Fibroblast of skin of left biceps (primary cell): ENCODE data around the gene FAM3D.
"Not testable (repeated sequence)": the region's sequence is repeated elsewhere in the genome, so short reads cannot be mapped to it uniquely, and the experiment has no call there.

Experiments
- DNase-seq, 2 experiments: peaks; one replicate each; pipeline ENCODE4 v3.0.0-alpha.2; 2013; ENCODE audit warnings: low read depth in 2 of 2

Gene FAM3D, protein sequence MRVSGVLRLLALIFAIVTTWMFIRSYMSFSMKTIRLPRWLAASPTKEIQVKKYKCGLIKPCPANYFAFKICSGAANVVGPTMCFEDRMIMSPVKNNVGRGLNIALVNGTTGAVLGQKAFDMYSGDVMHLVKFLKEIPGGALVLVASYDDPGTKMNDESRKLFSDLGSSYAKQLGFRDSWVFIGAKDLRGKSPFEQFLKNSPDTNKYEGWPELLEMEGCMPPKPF

DNA sequence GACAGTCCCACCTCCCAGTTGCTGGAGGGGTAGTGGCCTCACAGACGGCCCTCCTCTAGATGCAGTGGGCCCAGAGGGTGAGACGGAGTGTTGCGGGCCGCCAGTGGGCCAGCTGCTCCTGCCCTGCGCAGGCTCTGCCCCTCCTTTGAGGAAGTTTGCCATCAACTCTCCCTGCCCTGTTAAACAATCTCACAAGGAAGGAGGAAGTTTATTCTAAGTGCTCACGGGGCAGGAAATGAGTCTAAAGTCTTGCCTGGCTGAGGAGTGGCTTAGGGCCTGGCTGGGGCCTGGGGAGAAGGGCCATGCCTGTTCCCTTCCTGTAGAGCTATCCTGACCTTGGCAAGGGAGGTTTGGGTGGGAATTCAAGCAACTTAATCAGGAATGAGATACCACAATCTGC, at the start of gene FAM3D:
Gene FAM3D, minus strand, starts transcription at position 92 of the 400 bp plus-strand sequence. CDS start 11,211 bp downstream, outside the sequence.
- DNase-seq: no peak

DNA sequence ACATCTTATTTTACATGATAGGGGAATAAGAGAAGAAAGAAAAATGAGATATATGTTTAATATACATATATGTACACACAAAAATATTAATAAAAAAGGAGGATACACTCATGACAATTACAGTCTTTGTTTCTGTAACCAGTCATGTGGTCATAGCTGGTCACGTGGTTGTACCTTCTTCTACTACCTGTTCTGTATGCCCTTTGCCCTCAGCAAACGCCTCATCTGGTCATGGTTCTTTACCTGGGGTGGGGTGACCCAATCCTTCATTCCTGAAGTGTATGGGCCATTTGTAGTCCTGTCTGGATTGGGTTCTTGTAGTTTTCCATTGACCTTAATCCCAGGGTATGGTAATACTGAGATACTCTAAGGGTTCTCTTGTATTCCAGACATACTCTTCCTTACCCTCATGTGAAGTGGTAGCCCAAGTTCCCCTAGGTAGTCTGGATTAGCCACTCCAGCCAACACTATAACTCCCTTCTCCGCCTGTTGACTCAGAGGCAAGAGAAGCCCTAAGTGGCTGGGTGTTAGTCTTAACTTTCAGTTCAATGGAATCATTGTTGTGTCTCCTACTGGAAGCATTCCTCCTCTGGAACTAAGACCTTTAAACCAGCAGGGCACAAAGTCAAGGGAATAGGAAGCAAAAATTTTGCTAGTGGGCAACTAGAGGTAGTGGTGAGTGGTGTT, 47.3 kb upstream of the FAM3D start:
- no peak for DNase-seq

DNA sequence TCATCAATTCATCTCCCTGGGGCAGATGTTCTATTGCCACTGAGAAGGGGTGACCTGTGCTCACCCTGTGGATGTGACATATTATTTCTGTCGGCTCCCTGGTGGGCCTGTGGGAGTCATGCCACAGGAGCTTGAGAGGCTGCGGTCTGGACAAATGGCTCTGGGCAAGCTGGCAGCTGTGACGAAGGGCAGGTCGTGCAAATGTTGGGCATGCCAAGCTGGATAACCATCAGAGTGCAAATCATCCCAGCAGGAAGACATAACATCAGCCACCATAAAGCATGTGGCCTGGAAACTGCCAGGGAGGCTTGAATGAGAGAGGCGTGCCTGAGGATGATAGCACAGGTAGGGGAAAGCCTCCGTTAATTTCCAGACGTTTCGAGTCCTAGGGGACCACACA, 45.3 kb upstream of the FAM3D start:
- DNase-seq: no peak

DNA sequence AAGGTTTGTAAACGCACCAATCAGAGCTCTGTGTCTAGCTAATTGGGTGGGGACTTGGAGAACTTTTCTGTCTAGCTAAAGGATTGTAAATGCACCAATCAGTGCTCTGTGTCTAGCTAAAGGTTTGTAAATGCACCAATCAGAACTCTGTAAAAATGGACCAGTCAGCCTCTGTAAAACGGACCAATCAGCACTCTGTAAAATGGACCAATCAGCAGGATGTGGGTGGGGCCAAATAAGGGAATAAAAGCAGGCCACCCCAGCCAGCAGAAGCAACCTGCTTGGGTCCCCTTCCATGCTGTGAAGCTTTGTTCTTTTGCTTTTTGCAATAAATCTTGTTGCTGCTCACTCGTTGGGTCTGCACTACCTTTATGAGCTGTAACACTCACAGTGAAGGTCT, 42.4 kb upstream of the FAM3D start:
- not testable (repeated sequence) for DNase-seq

DNA sequence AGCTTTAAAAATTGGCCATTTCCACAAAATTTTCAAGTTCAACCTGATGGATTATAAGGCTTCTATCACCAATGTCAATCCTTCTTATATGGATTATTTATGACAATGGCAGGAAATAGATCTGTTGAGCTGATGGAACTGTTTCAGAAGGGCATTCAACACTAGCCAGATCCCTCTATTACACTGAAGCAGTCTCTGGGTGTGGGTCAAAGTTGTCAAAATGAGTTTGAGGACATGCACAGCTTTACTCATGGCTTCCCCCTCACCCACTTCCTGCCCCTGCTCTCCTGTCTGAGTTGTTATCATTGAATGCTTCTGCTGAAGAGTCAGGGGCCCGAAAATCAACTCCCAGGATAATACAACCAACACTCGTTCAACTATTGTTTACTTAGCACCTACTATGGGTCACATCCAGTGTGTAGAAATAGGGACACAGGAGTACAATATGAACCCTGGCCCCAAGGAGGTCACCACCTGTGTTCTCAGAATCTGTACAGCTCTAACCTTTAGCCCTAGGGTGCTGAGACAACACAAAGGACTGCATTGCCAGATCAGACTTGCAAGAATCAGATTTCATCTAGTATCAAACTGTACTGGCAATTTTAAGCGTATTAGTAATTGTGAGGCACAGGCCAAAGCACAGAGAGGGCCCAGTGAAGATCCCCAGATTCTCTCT, 41.7 kb upstream of the FAM3D start:
- DNase-seq: no peak

DNA sequence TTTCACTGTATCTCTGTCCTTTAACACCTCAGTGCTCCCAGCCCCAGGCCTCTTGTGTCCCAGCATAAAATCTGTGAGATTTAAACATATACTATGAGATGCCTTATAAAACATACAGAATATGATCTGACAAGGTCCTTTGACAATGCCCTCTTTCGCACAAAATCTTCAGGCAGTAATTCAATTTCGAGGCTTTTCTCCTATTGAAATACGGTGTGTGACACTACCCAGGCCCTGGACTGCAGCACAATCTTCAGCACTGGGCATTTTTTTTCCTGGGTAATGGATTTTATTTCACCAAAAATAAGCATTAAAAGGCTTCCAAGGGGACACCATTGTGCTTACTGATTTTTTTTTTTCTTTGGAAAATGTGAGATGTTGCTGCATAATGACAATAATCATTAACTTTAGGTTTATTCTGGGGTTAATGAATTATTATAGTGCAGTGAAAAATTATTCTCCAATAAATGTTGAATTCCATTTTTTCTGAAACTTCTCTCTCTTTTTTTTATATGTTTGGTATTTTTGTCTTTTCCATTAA, 40.9 kb upstream of the FAM3D start:
- no peak for DNase-seq

DNA sequence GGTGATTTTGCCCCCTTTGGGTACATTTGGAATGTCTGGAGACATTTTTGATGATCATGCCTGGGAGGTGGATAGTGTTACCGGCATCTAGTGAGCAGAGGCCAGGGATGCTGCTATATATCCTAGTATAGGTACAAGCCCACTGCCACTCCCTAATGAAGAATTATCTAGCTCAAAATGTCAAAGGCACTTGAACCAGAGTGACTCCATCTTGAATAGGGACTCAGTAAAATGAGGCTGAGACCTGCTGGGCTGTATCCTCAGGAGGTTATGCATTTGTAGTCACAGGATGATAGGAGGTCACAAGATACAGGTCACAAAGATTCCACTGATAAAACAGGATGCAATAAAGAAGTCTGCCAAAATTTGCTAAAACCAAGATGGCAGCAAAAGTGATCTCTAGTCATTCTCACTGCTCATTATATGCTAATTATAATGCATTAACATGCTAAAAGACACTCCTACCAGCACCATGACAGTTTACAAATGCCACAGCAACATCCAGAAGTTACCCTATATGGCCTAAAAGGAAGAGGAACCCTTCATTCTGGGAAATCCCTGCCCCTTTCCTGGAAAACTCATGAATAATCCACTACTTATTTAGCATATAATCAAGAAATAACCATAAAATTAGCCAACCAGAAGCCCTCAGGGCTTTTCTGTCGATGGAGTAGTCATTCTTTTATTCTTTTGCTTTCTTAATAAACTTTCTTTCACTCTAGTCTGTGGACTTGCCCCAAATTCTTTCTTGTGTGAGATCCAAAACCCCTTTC, 40.0 kb upstream of the FAM3D start:
- DNase-seq: no peak

DNA sequence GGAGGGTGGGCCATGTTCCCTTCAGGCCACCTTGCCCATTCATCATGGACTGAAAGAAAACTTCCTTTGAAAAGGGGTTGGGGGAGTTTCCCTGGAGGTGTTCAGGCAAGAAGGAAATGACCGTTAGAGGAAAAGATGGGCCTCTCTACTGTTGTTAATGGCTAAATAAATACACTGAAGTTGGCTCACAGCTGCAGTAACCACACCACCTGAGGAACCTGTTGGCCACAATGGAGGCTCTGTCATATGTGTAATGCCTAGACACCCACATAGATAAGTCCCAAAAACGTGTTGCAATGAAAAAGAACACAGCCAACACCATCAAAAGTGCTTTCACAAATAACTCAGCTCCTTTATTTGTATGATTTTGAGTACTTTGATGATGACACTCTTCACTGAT, 38.2 kb upstream of the FAM3D start:
- no peak for DNase-seq

DNA sequence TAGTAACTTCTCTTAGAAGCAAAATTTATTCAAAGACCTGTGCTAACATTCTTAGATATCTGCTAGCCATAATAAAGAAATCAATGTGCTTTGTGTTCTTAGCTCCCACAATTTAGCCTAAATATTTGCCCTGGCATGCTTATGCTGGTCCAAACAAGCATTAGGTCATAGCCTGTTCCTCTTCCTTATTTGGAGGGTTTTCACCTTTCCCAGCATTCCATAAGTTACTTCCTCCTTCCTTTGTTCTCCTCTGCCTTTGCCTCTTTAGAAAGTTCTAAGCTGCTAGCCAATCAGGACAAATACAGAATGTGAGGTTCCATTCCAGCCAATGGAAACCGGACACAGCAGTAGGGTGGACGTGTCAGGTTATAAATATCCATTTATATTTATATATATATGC, 37.7 kb upstream of the FAM3D start:
- not testable (repeated sequence) for DNase-seq

DNA sequence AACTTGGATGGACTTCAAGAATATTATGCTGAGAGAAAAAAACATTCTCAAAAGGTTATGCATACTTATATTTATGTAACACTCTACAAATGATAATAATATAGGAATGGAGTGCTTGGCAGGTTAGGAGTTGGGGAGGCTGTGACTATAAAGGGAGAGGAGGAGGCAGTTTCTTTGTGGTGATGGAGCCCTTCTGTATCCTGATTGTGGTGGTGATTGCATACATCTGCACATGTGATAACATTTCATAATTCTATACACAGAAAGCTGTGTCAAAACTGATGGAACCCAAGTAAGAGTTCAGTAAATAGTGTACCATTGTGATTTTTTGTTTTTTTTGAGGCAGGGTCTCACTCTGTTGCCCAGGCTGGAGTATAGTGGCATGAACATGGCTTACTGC, 31.7 kb upstream of the FAM3D start:
- no peak for DNase-seq

DNA sequence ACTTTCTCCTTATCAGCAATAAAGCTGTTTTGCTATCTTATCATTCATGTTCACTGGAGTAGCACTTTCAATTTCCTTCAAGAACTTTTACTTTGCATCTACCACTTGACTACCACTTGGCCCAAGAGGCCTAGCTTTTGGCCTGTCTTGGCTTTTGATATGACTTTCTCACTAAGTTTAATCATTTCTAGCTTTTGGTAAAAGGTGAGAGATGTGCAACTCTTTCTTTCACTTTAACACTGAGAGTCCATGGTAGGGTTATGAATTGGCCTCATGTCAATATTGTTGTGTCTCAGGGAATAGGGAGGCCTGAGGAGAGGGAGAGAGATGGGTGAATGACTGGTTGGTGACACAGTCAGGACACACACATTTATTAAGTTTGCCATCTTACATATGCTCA, 31.0 kb upstream of the FAM3D start:
- DNase-seq: no peak

DNA sequence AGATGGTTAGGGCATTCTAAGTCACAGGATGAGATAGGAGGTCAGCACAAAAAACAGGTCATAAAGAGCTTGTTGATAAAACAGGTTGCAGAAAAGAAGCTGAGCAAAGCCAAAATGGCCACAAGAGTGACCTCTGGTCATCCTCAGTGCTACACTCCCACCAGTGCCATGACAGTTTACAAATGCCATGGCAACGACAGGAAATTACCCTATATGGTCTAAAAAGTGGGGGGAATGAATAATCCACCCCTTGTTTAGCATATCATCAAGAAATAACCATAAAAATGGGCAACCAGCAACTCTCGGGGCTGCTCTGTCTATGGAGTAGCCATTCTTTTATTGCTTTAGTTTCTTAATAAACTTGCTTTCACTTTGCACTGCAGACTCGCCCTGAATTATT, 30.2 kb upstream of the FAM3D start:
- not testable (repeated sequence) for DNase-seq

DNA sequence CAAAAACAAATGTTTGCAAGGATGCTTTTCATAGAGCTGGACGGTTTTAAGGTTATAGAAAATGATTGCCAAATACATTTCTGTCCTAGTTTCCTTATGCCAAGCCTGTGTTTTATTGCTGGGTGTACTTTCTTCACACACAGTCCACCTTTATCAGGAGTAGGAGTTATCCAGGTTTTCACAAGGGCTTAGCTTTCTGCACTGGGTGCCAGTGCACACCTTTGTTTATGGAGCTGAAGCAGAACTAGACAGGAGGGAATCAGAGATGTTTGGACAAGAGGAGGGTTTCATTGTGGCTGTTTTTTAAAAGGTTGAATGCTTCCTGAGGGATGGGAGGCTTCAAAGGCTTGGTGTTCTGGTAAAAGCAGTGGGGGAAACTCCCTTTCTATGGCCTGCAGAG, 29.5 kb upstream of the FAM3D start:
- no peak for DNase-seq

DNA sequence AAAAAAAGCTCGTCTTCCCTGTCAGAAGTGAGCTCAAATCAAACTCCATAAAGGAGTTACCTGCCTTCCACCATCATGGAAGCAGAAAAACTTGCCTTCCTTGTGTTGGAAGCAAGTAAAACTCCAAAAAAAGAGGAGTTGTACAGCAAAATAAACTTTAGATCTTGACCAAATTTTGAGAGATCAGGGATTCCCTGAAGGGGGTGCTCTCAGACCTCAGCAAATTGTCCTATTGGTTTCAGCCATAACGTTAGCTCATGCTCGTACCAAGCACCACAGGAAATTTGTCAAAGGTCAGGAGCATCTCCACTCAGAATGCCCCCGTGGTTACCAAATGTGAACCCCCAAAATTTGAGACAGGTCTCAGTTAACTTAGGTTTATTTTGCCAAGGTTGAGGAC, 28.7 kb upstream of the FAM3D start:
- not testable (repeated sequence) for DNase-seq

DNA sequence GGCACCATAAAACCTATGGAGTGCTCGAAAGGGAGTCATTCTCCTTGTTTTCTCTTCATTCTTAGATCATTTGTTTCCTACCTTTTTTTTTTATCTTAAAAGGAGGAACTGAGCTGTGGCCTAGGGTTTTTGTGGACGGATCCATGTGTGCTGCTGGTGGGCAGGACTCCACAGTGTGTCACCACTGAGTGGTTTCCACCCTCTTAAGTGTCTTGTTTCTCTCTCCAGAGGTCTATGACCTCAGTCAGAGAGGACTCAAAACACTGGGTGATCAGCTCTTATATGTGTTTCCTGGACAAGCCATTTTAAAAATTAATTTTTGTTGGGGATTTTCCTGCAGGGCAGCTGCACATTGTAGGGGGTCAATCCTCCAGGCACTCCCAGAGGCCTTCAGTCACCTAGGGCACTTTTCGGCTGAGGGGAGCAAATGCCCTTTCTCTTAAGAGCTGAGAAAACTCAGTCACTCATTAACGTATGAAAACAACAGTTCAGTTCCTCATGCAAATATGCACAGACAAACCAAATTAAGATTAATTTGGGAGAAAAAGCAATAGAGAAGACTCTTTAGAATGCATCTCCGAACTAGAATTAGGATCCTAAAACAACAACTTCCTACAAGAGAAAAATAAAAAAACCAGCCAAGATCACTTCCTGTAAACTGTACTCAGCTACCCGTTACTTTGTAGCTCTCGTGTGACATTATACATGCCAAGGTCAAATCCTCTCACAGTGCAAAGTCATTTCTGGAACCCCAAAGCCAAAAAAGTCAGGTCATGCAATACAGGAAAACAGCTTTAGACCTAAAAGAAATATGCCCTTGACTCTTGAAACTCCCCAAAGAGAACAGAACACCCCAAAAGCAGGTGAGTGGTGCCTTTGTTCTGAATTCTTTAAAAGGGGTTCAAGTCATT, 27.6 kb upstream of the FAM3D start:
- DNase-seq: no peak

DNA sequence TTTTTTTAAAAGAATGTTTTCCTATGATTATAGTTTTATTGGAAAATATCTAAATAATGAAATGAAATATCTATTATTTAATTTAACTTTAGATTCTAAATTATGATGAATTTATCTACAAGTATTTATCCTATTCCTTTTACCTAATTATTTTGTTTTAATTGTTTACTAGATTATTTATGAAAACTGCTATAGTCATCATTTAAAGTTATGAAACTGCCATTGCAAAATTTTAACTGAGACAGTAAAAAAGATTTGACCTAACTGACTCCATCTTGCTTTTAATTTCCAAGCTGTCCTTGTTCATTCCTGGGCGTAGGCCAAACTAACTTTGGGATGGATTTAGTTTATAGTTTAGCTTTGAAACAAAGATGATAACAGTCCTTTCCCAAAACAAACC, 25.9 kb upstream of the FAM3D start:
- DNase-seq: no peak

DNA sequence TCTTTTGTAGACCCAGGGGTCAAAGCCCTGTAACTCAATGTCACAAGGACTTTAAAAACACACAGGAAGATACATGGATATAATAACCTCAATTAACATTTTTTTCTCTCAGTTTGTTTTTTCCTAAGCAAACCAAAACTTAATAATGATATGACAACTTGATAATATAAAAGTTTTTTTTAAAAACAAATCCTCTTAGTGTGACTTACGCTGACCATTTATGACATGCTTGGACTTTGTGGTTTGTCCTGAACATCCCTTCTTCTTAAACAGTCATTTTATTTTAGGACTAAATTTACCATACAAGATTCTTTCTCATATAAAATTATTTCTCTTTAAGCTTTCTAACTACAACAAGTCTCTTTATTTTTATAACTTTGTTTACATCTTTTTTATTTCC, 25.4 kb upstream of the FAM3D start:
- DNase-seq: no peak

DNA sequence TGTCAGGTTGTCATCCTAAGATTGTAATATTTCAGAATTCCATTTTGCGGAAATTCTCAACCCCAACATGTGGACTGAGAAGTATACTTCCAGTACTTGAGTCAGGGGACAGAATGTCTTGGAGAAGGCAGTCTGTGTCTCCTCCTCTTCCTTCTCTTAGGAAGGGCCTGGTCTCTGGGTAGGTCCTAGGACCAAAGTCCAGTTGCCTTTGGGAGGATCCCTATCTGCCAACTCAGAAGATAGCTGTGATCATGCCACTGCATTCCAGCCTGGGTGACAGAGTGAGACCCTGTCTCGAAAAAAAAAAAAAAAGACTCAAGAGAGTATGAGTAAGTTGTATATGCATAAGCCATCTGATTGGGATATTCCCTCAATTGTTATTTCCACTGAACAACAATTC, 23.9 kb upstream of the FAM3D start:
- DNase-seq: no peak

DNA sequence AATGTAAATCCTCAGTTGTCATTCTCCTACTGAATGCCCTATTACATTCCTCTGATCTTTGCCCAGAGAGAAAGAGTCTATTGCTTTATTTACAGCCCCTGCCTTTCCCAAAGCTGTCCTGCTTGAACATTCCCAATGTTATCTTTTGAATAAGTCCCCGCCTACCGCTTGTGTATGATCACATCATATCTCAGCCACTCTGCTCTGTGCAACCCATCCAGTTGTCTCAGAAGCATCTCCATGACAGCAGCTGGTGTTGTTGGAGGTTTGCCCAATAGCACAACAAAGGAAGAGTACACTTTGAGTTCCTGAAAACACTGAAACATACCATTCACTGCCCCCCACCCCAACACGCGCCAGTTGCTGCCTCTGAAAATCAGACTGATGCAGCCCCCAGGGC, 22.0 kb upstream of the FAM3D start:
- DNase-seq: no peak

DNA sequence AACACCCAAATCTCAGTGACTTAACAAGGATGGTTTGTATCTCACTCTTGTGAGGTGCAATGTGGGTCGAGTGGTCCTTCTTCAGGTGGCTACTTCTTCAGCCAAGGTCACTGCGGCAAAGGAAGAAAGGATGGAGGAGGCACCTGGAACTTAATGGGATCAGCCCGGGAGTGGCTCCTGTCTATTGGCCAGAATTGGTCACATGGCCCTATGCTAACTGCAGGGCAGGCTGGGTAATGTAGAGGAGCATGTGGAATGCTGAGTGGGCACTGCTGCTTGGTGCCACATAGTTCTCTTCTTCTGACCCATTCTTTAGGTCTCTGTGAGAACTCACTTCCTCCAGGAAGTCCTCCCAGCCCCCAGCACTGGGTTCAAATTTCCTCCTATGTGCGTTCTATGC, 20.3 kb upstream of the FAM3D start:
- DNase-seq: no peak

DNA sequence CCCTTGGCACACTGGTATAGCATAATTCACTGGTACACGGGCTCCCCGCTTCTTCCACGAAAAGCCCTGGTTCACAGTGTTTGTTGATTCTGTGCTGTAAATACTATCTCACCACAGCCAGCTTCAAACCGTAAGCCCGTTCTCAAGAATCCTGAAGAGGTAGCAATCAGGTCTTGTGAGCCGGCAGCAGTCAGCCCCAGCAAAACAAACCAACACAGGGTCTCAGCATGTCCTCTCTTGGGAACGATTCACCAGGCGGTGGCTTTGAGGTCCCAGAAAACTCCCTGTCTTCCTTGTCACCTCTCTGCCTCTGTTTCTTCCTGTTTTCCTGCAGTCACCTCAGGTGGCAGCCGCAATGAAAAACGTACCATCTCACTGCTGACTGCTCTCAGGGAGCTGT, 19.1 kb upstream of the FAM3D start:
- DNase-seq: no peak
